Endothelial cell of umbilical vein (primary cell): ENCODE data around the gene ADGRE1. TPM values are rescaled to one million over a fixed set of nuclear protein-coding genes. Genes with fewer than 3 reads are reported as not detected.

ENCODE experiments used
- BruUV-seq: library from RNA; stranded (reverse); fragments of 400-500 nt; replicated peaks from 2 replicates; lab custom pipeline; 2021; lab: Mats Ljungman, UMichigan
- CTCF ChIA-PET: fragments of 300-600, 350-600 bp; sonication (Branson Sonifier 250); formaldehyde crosslinking; loops from one replicate; lab custom pipeline; 2021; ENCODE audit warnings: antibody characterized with exemption, inconsistent platforms; lab: Charles Lee
- POLR2A ChIA-PET: fragments of 300-600, 350-600 bp; sonication (Branson Sonifier 250); formaldehyde crosslinking; loops from one replicate; lab custom pipeline; 2021; ENCODE audit warnings: antibody characterized with exemption, inconsistent platforms; lab: Charles Lee
- DNase-seq: peaks from one replicate; pipeline ENCODE4 v3.0.0-alpha.2; 2011; ENCODE audit warnings: low read depth, low spot score
- FAIRE-seq: peaks from 2 replicates; lab custom pipeline; 2011; peaks lifted over from hg19 to GRCh38; lab: Jason Lieb, UNC
- H2AFZ ChIP-seq: 2 replicates; pipeline ENCODE4 v1.6.0; 2012; ENCODE audit warnings: low read depth, low read length, control low read depth, inconsistent platforms
- H3K27ac ChIP-seq: 2 replicates; pipeline ENCODE4 v1.5.1; 2011; ENCODE audit warnings: low read depth, mild to moderate bottlenecking, control low read depth, low read length, moderate library complexity; ENCODE audit not compliant: insufficient read depth
- H3K27me3 ChIP-seq, 2 experiments: 2 replicates each; pipeline versions ENCODE4 v1.6.0 to v1.6.1; 2011; ENCODE audit warnings: low read length in 2 of 2, mixed read lengths in 1 of 2; ENCODE audit not compliant: control insufficient read depth in 2 of 2, insufficient read depth in 2 of 2
- H3K36me3 ChIP-seq, 2 experiments: 2 replicates in 1 of 2; 3 replicates in 1 of 2; pipeline ENCODE4 v1.5.1; 2011; ENCODE audit warnings: low read length in 2 of 2, mild to moderate bottlenecking in 1 of 2, moderate library complexity in 1 of 2; ENCODE audit not compliant: control insufficient read depth in 2 of 2, insufficient read depth in 2 of 2; ENCODE audit errors: extremely low read depth in 1 of 2
- H3K4me1 ChIP-seq: 3 replicates; pipeline ENCODE4 v1.5.1; 2011; ENCODE audit warnings: mild to moderate bottlenecking, low read length; ENCODE audit not compliant: control insufficient read depth, insufficient read depth; ENCODE audit errors: extremely low read depth
- H3K4me2 ChIP-seq: 2 replicates; pipeline ENCODE4 v1.6.1; 2011; ENCODE audit warnings: low read length, control low read depth, mixed read lengths; ENCODE audit not compliant: insufficient read depth
- H3K4me3 ChIP-seq, 3 experiments: fragments of 200-600 bp in 1 of 3; sonication (generic), shearing (Covaris generic) in 1 of 3; replicated peaks in 1 of 3; 2 replicates each; pipeline ENCODE4 v1.5.1; 2011 to 2016; ENCODE audit warnings: control low read depth in 3 of 3, low read length in 3 of 3, mild to moderate bottlenecking in 2 of 3, inconsistent platforms in 1 of 3, low read depth in 1 of 3, moderate library complexity in 1 of 3; ENCODE audit not compliant: insufficient read depth in 1 of 3
- H3K79me2 ChIP-seq: 2 replicates; pipeline ENCODE4 v1.6.0; 2012; ENCODE audit warnings: low read length, inconsistent platforms; ENCODE audit not compliant: control insufficient read depth, insufficient read depth
- H3K9ac ChIP-seq: replicated peaks from 2 replicates; pipeline ENCODE3; 2011; ENCODE audit warnings: low read length, control low read depth; ENCODE audit not compliant: insufficient read depth; ENCODE audit errors: extremely low read depth
- H3K9me1 ChIP-seq: replicated peaks from 3 replicates; pipeline ENCODE4 v1.6.0; 2011; ENCODE audit warnings: mild to moderate bottlenecking, low read length; ENCODE audit not compliant: control insufficient read depth, insufficient read depth; ENCODE audit errors: extremely low read depth
- H3K9me3 ChIP-seq: replicated peaks from 2 replicates; pipeline ENCODE4 v1.5.1; 2012; ENCODE audit warnings: low read length, inconsistent platforms; ENCODE audit not compliant: control insufficient read depth, insufficient read depth
- H4K20me1 ChIP-seq: replicated peaks from 2 replicates; pipeline ENCODE3; 2011; ENCODE audit warnings: mild to moderate bottlenecking, low read length; ENCODE audit not compliant: control insufficient read depth, insufficient read depth; ENCODE audit errors: extremely low read depth
- CTCF ChIP-seq, 2 donors: IDR thresholded peaks; 1 replicate in 1 of 2; 2 replicates in 1 of 2; pipeline ENCODE4 v1.5.1; 2011; ENCODE audit warnings: low read length in 2 of 2, mild to moderate bottlenecking in 2 of 2, moderate library complexity in 2 of 2, control low read depth in 1 of 2, inconsistent platforms in 1 of 2, low read depth in 1 of 2; ENCODE audit not compliant: insufficient read depth in 1 of 2; ENCODE audit errors: extremely low read depth in 1 of 2
- FOS ChIP-seq: IDR thresholded peaks from 2 replicates; pipeline ENCODE4 v1.6.1; 2011; ENCODE audit warnings: mild to moderate bottlenecking, low read length, moderate library complexity, borderline replicate concordance; ENCODE audit not compliant: insufficient read depth
- GATA2 ChIP-seq: IDR thresholded peaks from 2 replicates; pipeline ENCODE4 v1.7.0; 2011; ENCODE audit warnings: low read depth, mild to moderate bottlenecking, moderate library complexity, mixed read lengths, low read length; ENCODE audit not compliant: insufficient read length, insufficient read depth
- MYC ChIP-seq: IDR thresholded peaks from one replicate; pipeline ENCODE4 v1.6.1; 2011; ENCODE audit warnings: mild to moderate bottlenecking, low read depth, low read length
- POLR2AphosphoS5 ChIP-seq: IDR thresholded peaks from 2 replicates; pipeline ENCODE4 v1.6.1; 2012; ENCODE audit warnings: low read depth, mild to moderate bottlenecking, control low read depth, low read length, moderate library complexity; ENCODE audit not compliant: insufficient read depth
- dilution Hi-C: fragments of 300-500 bp; cut with MboI; formaldehyde crosslinking; loops from one replicate; pipeline ENCODE4 v1.15.0; 2019; ENCODE audit warnings: low sequenced_read_pairs; ENCODE audit not compliant: extremely low pct_ligation_motif_present
- intact Hi-C: fragments of 100-400 bp; cut with micrococcal nuclease; formaldehyde crosslinking; loops from one replicate; pipeline ENCODE4 v1.10.0; 2022
- polyA plus RNA-seq, 4 experiments: library from polyadenylated mRNA; depleted of rRNA in 3 of 4; stranded (reverse) in 3 of 4; unstranded in 1 of 4; fragments of >200 nt; gene quantifications; 2 replicates each; pipeline versions ENCODE4 v1.2.1 to v1.2.3, GENCODE V29; 2011 to 2012; ENCODE audit warnings: missing spikeins in 1 of 4
- total RNA-seq: library from RNA; stranded (reverse); gene quantifications from 2 replicates; pipeline ENCODE4 v1.2.3, GENCODE V29; 2021
- TF ChIP-seq, protein P1 (sequence below): IDR thresholded peaks from 2 replicates; pipeline ENCODE4 v1.6.1; 2011; ENCODE audit not compliant: insufficient read depth, insufficient read length

The ADGRE1 gene
- total and polyA plus RNA-seq, 2 donors (not counting 3 experiments of a cell fraction or from before 2014, with no cell fraction given): not detected

DNA sequence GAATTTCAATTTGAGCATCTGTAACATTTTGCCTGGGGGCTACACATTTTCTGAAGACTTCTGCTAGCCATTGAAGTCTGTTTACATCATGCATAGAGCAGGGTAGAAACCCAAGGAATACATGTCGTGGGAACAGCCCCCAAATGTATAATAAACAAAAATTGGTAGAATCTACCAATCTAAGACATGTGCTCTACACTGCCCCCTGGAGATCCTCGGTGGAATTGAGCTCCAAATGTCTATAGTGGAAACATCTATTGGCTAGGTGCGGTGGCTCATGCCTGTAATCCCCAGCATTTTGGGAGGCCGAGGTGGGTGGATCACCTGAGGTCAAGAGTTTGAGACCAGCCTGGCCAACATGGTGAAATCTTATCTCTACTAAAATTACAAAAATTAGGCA is 76.6 kb downstream of the ADGRE1 start:
- no peak overlapping the region for H2AFZ ChIP-seq
- no peaks in the 10 kb centered on the region for H3K9me1 ChIP-seq
- no peak overlapping the region for H3K4me2 ChIP-seq
- no peak overlapping the region for H3K27ac ChIP-seq
- dilution Hi-C loops: no loop called here
- no peaks in the 10 kb centered on the region for H3K9me3 ChIP-seq
- intact Hi-C loops: no loop called here
- no peak overlapping the region for H3K9ac ChIP-seq
- H3K4me1 ChIP-seq: no peaks in the 10 kb centered on the region
- FAIRE-seq: peak; percentile 4
- CTCF ChIA-PET: interaction anchor here (0.6 to 2.8 kb wide), 15 partner anchors 9 to 639 kb away, joined by 3 to 41 read pairs (median 6); no protein-coding TSS in a partner anchor
- no TSS peak for BruUV-seq
- H3K4me3 ChIP-seq: no peak overlapping the region
- no peaks in the 10 kb centered on the region for H3K79me2 ChIP-seq
- no peaks in the 10 kb centered on the region for H3K36me3 ChIP-seq
- H4K20me1 ChIP-seq: no peaks in the 10 kb centered on the region
- TF ChIP-seq GATA2 (no peak), CTCF (IDR thresholded peaks at IDR 0.05; ENCODE audit: extremely low read depth in 1 of 2, insufficient read depth in 1 of 2, low read depth in 1 of 2, low read length in 2 of 2) (peak; percentile 31 to 33), POLR2AphosphoS5 (no peak), MYC (no peak)
- TF ChIP-seq, protein P1, sequence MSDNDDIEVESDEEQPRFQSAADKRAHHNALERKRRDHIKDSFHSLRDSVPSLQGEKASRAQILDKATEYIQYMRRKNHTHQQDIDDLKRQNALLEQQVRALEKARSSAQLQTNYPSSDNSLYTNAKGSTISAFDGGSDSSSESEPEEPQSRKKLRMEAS: no peak
- no peak for DNase-seq
- no peaks in the 10 kb centered on the region for H3K27me3 ChIP-seq
- POLR2A ChIA-PET: no interaction called here

DNA sequence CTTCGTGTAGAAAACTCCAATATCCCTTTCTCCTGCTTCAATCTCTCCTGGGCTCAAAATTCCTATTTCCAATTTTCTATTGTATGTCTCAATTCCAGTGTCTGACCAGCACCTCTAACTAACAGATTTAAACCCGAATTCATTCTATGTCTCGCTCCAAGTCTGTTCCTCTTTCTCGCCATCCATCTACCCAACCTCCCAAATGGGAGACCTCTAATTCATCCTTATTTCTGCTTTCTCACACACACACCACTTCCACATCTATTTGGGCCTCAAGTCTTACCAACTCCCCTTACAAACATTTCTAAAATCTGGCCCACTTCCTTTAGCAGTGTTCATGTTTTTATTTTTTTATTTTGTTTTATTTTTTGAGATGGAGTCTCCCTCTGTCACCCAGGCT is 80.6 kb downstream of the ADGRE1 start:
- Histone ChIP-seq H3K9ac (no peak overlapping the region), H4K20me1 (no peaks in the 10 kb centered on the region), H3K4me3 (no peak overlapping the region), H3K79me2 (no peaks in the 10 kb centered on the region), H3K9me1 (no peaks in the 10 kb centered on the region), H3K27ac (no peak overlapping the region), H3K27me3 (no peaks in the 10 kb centered on the region), H3K4me1 (no peaks in the 10 kb centered on the region), H2AFZ (no peak overlapping the region), H3K36me3 (no peaks in the 10 kb centered on the region), H3K9me3 (no peaks in the 10 kb centered on the region), H3K4me2 (no peak overlapping the region)
- no peak for DNase-seq
- no peak for TF ChIP-seq FOS
- dilution Hi-C loops: no loop called here
- intact Hi-C loops: no loop called here
- no peak for FAIRE-seq
- BruUV-seq: no TSS peak
- ChIA-PET CTCF (no interaction called here), POLR2A (no interaction called here)
